ENCODE measurements around the gene TBC1D5.

DNA sequence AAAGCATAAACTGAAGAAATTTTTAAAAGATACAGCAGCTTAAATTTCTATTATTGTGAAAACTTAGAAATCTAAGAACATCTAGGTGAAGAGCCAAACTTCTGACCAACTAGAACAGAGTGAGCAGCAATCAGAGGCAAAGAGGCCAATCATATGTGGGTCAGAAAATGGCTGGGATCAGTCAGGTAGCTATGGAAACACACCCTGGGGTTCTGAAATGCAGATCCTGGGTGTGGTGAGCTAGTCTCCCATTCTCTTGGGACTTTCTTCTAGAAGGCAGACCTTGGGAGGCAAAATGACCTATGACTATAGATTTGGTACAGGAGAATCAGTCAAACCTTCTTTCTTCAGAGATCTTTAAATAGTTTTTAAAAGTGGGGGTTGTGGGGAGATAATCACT lies 385.8 kb downstream of the TBC1D5 start:
- TF ChIP-seq, protein P1, sequence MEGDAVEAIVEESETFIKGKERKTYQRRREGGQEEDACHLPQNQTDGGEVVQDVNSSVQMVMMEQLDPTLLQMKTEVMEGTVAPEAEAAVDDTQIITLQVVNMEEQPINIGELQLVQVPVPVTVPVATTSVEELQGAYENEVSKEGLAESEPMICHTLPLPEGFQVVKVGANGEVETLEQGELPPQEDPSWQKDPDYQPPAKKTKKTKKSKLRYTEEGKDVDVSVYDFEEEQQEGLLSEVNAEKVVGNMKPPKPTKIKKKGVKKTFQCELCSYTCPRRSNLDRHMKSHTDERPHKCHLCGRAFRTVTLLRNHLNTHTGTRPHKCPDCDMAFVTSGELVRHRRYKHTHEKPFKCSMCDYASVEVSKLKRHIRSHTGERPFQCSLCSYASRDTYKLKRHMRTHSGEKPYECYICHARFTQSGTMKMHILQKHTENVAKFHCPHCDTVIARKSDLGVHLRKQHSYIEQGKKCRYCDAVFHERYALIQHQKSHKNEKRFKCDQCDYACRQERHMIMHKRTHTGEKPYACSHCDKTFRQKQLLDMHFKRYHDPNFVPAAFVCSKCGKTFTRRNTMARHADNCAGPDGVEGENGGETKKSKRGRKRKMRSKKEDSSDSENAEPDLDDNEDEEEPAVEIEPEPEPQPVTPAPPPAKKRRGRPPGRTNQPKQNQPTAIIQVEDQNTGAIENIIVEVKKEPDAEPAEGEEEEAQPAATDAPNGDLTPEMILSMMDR (IDR thresholded peaks at IDR 0.05), result no peak
- TF ChIP-seq EP300 (IDR thresholded peaks at IDR 0.05; ENCODE audit: low read depth), result no peak
